Activated CD4-positive, alpha-beta T cell treated with anti-CD3 and anti-CD28 coated beads, Interleukin-2, amount 10 ng/mL, durations not matched to agents 7 days and 5 days (primary cell): ENCODE results near the gene VPS50. TPM values are rescaled to one million over a fixed set of nuclear protein-coding genes. Genes with fewer than 3 reads are reported as not detected.
A peak's percentile ranks its signal among the peaks of the same experiment; 100 is the strongest.

ENCODE experiments used
- CTCF ChIA-PET: fragments of 350-600 bp; sonication (Branson Sonifier 250); formaldehyde crosslinking; loops from one replicate; lab custom pipeline; 2021; ENCODE audit warnings: antibody characterized with exemption; lab: Charles Lee
- POLR2A ChIA-PET: fragments of 350-600 bp; sonication (Branson Sonifier 250); formaldehyde crosslinking; loops from one replicate; lab custom pipeline; 2021; ENCODE audit warnings: antibody characterized with exemption; lab: Charles Lee
- DNase-seq: peaks from one replicate; pipeline ENCODE4 v3.0.0-alpha.2; 2020
- H3K27ac Mint-ChIP-seq: one replicate; pipeline ENCODE4 v1.8.0; 2021; ENCODE audit warnings: mild to moderate bottlenecking, moderate library complexity, mixed read lengths
- H3K27me3 Mint-ChIP-seq: one replicate; pipeline ENCODE4 v1.8.0; 2021; ENCODE audit warnings: mixed read lengths
- H3K36me3 Mint-ChIP-seq: one replicate; pipeline ENCODE4 v1.8.0; 2021; ENCODE audit warnings: low read depth, mixed read lengths
- H3K4me1 Mint-ChIP-seq: one replicate; pipeline ENCODE4 v1.8.0; 2021; ENCODE audit warnings: mixed read lengths
- H3K4me3 Mint-ChIP-seq: one replicate; pipeline ENCODE4 v1.8.0; 2021; ENCODE audit warnings: mild to moderate bottlenecking, moderate library complexity, mixed read lengths
- H3K9me3 Mint-ChIP-seq: one replicate; pipeline ENCODE4 v1.8.0; 2021; ENCODE audit warnings: mixed read lengths
- total RNA-seq, 2 experiments: library from RNA; stranded (reverse); gene quantifications; one replicate each; pipeline ENCODE4 v1.2.3, GENCODE V29; 2021

VPS50 gene
- total RNA-seq, 2 experiments from 2014 or later = 23.5 to 26.0 TPM

DNA sequence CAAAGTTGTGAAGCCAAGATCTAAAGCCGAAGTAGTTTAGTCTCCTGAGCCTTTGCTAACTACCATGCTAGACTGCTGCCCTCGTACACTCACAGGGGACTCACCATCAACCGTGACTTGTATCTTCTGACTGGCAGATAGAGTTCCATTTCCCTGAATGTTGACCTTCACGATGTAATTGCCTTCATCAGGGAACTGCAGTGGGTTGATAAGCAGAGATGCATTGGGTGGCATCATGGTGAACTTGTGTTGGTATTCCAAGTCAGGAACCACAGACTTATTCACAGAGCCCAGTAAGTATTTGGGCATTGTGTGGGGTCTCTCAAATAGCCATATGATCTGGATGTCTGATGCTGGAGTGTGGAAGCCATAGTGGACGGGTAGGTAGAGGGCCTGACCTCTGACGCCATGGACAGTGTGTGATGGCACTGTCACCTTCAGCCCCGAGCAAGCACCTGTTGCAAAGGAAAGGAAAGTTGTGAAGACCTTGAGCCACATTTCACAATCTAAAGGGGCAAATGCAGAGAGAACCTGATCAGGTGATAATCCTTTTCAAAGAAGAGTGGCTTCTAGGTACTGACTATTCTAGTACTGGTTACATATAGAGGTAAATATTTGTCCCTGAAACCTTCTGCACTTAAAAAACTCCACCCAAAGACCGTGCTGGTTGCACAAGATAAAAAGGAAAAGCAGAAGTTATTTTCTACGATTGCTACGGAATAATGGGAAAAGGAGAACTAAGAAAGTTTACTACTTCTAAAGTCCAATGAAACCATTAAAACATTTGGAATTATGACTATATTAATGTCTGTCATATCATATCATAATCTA is 13.0 kb upstream of the VPS50 start:
- H3K4me1 Mint-ChIP-seq = no peaks in the 10 kb centered on the region
- no peak overlapping the region for H3K27ac Mint-ChIP-seq

DNA sequence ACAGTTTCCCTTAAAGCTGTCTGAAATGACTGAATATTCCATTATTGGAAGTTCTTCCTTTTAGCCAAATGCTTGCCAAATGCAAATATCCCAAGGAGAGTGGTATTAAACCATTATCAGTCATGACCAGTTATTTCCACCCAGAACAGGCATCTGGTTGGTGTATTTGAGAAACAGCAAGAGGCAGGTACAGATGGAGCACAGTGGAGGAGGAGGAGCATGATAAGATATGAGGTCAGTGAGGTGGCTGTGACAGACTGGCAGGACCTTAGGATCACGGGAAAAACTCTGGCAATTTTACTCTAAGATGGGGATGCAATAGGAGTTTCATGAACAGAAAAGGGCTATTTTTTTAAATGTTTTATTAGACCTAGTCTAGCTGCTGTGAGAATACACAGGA is 12.3 kb upstream of the VPS50 start:
- H3K27ac Mint-ChIP-seq = no peak overlapping the region
- no peaks in the 10 kb centered on the region for H3K9me3 Mint-ChIP-seq
- CTCF ChIA-PET = no interaction called here
- no peaks in the 10 kb centered on the region for H3K4me1 Mint-ChIP-seq
- POLR2A ChIA-PET = no interaction called here
- H3K36me3 Mint-ChIP-seq = no peaks in the 10 kb centered on the region
- H3K4me3 Mint-ChIP-seq = no peak overlapping the region
- H3K27me3 Mint-ChIP-seq = peaks cover 24% of the 10 kb centered on the region
- no peak for DNase-seq

More for the DNA sequence above, 13.0 kb upstream of the VPS50 start:
- ChIA-PET POLR2A (no interaction called here), CTCF (no interaction called here)
- no peak for DNase-seq
- H3K4me3 Mint-ChIP-seq = no peak overlapping the region
- H3K9me3 Mint-ChIP-seq = no peaks in the 10 kb centered on the region
- H3K27me3 Mint-ChIP-seq = peaks cover 27% of the 10 kb centered on the region
- H3K36me3 Mint-ChIP-seq = no peaks in the 10 kb centered on the region

DNA sequence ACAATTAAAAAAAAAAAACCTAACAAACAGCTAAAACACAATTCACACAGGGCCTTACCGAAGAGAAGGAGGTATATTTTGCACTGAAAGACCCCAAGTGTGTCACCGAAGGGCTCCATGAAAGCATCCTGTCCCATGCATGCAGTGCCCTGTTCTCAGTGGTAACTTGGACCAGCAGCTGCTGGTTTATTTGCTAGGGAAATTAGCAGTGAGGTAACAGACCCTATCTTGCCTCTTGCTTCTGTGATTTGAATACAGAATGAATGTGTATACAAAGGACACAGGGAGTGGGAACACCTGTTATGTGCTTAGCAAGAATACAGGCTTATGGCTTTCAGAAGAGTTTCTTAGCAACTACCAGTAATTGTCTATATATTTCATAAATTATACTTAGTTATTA is 5.9 kb upstream of the VPS50 start, which contains the start of gene HEPACAM2:
Gene HEPACAM2 (minus strand): TSS at position 160 of the 400 bp plus-strand sequence.
- ChIA-PET POLR2A (no interaction called here), CTCF (no interaction called here)
- Mint-ChIP-seq H3K4me3 (no peak within 1 kb of the TSS), H3K9me3 (no peaks in the 10 kb centered on the region), H3K27me3 (peaks cover 15% of the 10 kb centered on the region), H3K36me3 (no peaks in the 10 kb centered on the region), H3K27ac (no peak within 1 kb of the TSS), H3K4me1 (peaks cover 10% of the 10 kb centered on the region)
- DNase-seq = no peak

DNA sequence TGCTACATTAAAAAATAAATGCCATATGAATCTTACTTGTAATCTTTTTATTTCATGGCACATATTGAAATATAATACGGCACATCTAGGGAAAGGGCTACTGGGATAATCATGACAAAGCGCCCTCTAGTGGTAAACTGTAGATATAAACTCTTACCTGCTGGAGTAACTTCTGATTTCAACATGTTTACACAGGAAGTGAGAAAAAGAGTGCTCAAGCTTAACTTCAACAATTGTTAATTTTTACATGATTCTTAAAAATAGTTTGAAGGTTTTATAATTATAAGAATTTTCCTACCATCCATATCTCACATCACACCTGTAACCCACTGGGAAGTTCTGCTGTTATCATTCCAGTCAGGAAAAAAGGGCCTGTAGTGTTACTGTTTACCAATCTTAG is 3.9 kb upstream of the VPS50 start:
- H3K27me3 Mint-ChIP-seq = peaks cover 15% of the 10 kb centered on the region
- H3K4me1 Mint-ChIP-seq = peaks cover 16% of the 10 kb centered on the region
- CTCF ChIA-PET = interaction anchor here (0.7 to 1.1 kb wide), 2 partner anchors 44 to 81 kb away, joined by 3 read pairs; no protein-coding TSS in a partner anchor
- POLR2A ChIA-PET = no interaction called here
- H3K27ac Mint-ChIP-seq = peak overlapping the region; percentile 44
- H3K36me3 Mint-ChIP-seq = no peaks in the 10 kb centered on the region
- no peaks in the 10 kb centered on the region for H3K9me3 Mint-ChIP-seq
- H3K4me3 Mint-ChIP-seq = no peak overlapping the region
- peak; percentile 55 for DNase-seq

DNA sequence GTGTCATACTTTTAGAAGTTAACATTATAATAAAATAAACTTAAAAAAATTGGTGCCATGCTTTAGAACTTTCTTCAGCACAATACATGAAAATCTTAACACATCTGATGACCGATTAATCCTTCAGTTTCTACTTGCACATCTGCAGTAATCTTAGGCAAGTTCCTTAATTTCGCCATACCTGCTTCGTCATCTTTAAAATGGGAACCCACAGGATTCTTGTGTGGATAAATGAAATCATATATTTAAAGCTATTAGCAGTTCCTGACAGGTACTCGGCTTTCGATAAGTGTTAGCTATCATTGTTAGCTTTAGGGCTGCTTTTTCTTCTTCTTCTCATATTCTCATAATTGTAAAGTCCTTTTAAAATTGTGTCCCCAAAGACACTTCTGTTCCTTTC is 907 bp upstream of the VPS50 start:
- Mint-ChIP-seq H3K4me1 (peaks cover 19% of the 10 kb centered on the region), H3K9me3 (no peaks in the 10 kb centered on the region), H3K27ac (peak overlapping the region; percentile 93), H3K27me3 (peaks cover under 1% of the 10 kb centered on the region), H3K4me3 (peak overlapping the region; percentile 95), H3K36me3 (no peaks in the 10 kb centered on the region)
- ChIA-PET POLR2A (no interaction called here), CTCF (interaction anchor here (0.5 kb wide), 2 partner anchors 47 to 132 kb away, joined by 3 to 5 read pairs; no protein-coding TSS in a partner anchor)
- no peak for DNase-seq

DNA sequence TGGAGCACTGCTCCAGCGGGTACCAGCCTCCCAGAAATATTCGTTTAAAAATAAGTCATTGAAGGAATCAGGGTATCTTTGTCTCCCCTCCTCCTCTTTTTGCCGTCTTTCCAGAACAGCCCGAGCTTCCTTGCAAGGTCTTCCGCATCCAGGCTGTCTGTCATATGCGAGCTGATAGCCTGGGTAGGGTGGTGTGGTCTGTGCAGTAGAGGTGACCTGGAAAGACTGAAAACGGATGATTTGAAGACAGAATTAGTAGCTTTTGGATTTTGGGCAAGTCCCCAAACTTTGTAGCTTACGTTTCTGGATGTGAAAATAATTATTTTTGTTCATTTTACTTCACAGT is 480 bp downstream of the VPS50 start:
- Mint-ChIP-seq H3K9me3 (no peaks in the 10 kb centered on the region), H3K36me3 (no peaks in the 10 kb centered on the region), H3K4me3 (peak overlapping the region; percentile 95), H3K4me1 (peaks cover 19% of the 10 kb centered on the region), H3K27me3 (no peaks in the 10 kb centered on the region), H3K27ac (peak overlapping the region; percentile 93)
- CTCF ChIA-PET = interaction anchor here (0.8 to 1.2 kb wide), 4 partner anchors 9 to 620 kb away, joined by 3 to 4 read pairs (median 3); no protein-coding TSS in a partner anchor
- DNase-seq = no peak
- POLR2A ChIA-PET = no interaction called here

DNA sequence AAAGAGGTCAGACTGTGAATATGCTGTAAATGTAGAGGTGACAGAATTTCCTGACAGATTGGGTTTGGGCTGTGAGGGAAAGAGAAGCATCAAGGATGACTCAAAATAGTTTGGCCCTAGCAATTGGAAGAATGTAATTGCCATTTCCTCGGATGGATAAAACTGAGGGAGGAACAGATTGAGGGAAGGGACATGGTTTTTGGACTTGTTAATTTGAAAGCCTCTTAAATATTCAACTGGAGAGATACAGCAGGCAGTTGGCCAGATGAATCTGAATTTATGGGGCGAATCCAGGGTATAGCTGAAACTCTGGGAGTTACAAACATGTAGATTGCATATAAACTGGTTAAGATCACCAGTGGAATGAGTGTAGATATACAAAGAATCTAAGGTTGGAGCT is 3.4 kb downstream of the VPS50 start:
- H3K27me3 Mint-ChIP-seq = no peaks in the 10 kb centered on the region
- ChIA-PET POLR2A (no interaction called here), CTCF (no interaction called here)
- no peaks in the 10 kb centered on the region for H3K9me3 Mint-ChIP-seq
- no peak overlapping the region for H3K4me3 Mint-ChIP-seq
- H3K27ac Mint-ChIP-seq = no peak overlapping the region
- peaks cover 13% of the 10 kb centered on the region for H3K4me1 Mint-ChIP-seq
- no peaks in the 10 kb centered on the region for H3K36me3 Mint-ChIP-seq
- DNase-seq = no peak

DNA sequence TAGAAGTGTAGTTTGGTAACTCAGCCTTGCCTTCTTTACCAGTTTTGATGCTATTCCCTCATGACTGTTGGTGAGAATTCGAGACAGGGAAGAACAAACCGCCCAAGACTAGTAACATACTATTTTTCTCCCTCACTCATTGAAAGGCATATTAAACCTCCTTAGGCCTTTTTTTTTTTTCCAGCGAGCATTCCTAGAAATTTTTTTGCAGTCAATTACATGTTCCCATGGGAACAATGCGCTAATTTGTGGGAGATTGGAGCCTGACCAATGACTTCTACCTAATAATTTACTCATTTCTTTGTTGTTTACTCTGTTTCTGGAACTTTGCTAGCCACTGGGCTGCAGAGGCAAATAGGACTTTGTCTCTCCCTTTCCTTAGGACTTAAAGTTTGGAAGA is 6.0 kb downstream of the VPS50 start:
- peaks cover 3% of the 10 kb centered on the region for H3K4me1 Mint-ChIP-seq

DNA sequence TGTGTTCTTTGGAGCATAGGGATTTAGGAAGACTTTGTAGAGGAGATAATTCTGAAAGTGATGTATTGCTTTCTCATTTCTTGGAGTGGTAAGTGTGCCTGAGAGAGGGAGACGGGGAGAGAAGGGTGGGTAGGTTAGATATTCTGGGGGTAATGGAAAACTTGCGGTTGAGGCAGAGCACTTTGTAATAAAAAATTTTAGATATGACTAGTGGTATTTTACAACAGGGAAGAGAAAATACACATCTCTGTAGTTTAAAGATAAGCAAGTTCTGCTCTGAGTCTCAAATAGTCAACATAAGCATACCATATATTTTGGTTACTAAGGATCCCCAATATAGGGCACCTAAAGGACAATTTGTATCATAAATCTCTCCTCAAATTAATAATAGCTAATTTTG is 6.6 kb downstream of the VPS50 start:
- H3K27ac Mint-ChIP-seq = no peak overlapping the region
- H3K4me1 Mint-ChIP-seq = peaks cover under 1% of the 10 kb centered on the region
- no peaks in the 10 kb centered on the region for H3K9me3 Mint-ChIP-seq
- H3K27me3 Mint-ChIP-seq = no peaks in the 10 kb centered on the region
- H3K36me3 Mint-ChIP-seq = no peaks in the 10 kb centered on the region
- no peak for DNase-seq
- ChIA-PET POLR2A (no interaction called here), CTCF (no interaction called here)
- no peak overlapping the region for H3K4me3 Mint-ChIP-seq

More for the DNA sequence above, 6.0 kb downstream of the VPS50 start:
- H3K9me3 Mint-ChIP-seq = no peaks in the 10 kb centered on the region
- no peak for DNase-seq
- no peaks in the 10 kb centered on the region for H3K27me3 Mint-ChIP-seq
- no peaks in the 10 kb centered on the region for H3K36me3 Mint-ChIP-seq
- H3K27ac Mint-ChIP-seq = no peak overlapping the region
- CTCF ChIA-PET = no interaction called here
- no peak overlapping the region for H3K4me3 Mint-ChIP-seq
- POLR2A ChIA-PET = no interaction called here

DNA sequence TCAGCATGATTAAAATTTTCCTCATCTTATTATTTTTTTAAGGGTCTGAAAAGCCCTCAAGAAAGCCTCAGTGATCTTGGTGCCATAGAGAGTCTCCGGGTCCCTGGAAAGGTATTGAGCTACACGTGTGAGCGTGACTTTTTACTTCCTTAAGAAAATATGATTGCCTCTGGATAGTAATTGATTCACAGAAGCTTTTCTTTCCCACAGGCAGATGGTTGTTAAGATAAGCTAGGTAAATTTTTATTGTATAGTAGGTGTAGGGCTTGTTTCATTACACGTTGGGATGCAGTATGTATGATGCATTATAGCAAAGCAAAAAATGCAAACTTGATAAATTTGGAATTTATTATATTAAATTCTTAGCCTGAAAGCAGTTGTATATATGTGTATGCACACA is 7.7 kb downstream of the VPS50 start:
- H3K27ac Mint-ChIP-seq = no peak overlapping the region
- DNase-seq = no peak
- no peaks in the 10 kb centered on the region for H3K36me3 Mint-ChIP-seq
- H3K4me1 Mint-ChIP-seq = peaks cover 2% of the 10 kb centered on the region
- H3K4me3 Mint-ChIP-seq = no peak overlapping the region
- CTCF ChIA-PET = no interaction called here
- H3K27me3 Mint-ChIP-seq = no peaks in the 10 kb centered on the region
- H3K9me3 Mint-ChIP-seq = no peaks in the 10 kb centered on the region
- POLR2A ChIA-PET = no interaction called here

DNA sequence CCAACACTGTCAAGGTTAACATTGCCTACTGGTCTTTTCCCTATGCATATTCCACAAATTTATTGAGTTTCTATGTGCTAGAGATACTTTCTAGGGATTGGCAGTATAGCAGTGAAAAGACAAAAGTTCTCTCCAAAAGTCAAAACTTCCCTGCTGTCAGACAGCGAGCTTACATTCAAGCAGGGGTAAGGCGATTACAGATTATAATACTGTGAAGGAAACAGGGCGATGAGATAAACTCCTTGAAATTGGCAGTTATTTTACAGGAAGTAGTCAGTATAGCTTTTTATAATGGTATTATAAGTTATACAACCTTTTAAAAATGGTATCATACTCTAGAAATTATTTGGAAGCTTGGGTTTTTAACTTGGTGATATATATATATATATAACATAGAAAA is 9.9 kb downstream of the VPS50 start:
- H3K36me3 Mint-ChIP-seq = no peaks in the 10 kb centered on the region
- H3K27me3 Mint-ChIP-seq = no peaks in the 10 kb centered on the region
- H3K9me3 Mint-ChIP-seq = no peaks in the 10 kb centered on the region
- POLR2A ChIA-PET = no interaction called here
- H3K4me1 Mint-ChIP-seq = peaks cover 7% of the 10 kb centered on the region
- no peak overlapping the region for H3K27ac Mint-ChIP-seq
- CTCF ChIA-PET = interaction anchor here (0.7 kb wide), 1 partner anchor 840 kb away, joined by 3 read pairs; no protein-coding TSS in a partner anchor
- no peak overlapping the region for H3K4me3 Mint-ChIP-seq
- no peak for DNase-seq

DNA sequence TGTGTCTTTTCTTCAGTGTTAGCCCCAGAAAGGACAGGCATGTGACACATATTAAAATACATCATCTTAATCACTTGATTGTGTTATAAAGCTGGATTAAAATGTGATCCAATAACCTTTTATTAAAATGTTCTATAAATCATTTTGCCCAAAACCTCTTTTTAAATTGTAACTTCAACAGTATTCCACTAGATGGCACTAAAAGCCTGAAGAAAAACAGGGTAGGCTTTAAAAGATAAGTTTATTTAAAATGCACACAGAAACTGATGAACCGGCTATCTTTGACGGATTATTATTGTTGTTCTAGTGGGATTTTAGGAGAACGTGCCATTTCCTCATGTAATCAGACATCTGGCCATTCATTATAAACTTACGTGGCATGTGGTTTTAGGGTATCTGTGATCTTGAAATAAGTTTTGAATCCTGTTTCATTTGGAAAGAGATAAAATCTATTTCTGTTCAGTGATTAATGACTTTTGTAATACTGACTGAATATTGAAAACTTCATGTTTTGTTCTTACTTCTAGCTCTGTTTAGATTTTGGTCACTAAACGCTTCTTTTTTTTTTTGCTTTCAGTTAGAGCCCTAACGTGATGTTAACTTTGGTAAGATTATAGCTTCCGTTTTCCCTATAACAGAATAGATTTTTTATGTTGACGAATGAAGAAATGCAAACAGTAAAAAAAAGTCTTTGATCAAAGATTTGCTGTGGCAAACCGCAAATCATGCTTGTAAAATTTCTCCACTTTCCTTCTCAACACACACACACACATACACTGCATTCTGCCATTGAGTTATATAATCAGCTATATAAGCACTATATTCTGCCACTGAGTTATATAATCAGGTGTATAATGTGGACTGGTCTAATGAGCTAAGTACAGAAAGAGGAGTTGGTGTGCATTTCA is 13.6 kb downstream of the VPS50 start:
- Mint-ChIP-seq H3K9me3 (no peaks in the 10 kb centered on the region), H3K36me3 (no peaks in the 10 kb centered on the region), H3K4me1 (peaks cover 7% of the 10 kb centered on the region), H3K4me3 (no peak overlapping the region), H3K27ac (no peak overlapping the region), H3K27me3 (no peaks in the 10 kb centered on the region)
- ChIA-PET CTCF (no interaction called here), POLR2A (no interaction called here)
- DNase-seq = no peak
